ENCODE measurements around the gene SON.
"Not testable (repeated sequence)": the region's sequence is repeated elsewhere in the genome, so short reads cannot be mapped to it uniquely, and the experiment has no call there.

The SON gene

GRCh38 chr21:33549848-33550771 is 7.3 kb downstream of the SON start:
- no peak for DNase-seq

GRCh38 chr21:33550772-33551660 is 8.2 kb downstream of the SON start:
- no peak for DNase-seq

GRCh38 chr21:33551664-33552063 is 8.8 kb downstream of the SON start:
- no peak for DNase-seq

GRCh38 chr21:33552093-33552998 is 9.5 kb downstream of the SON start:
- no peak for DNase-seq

GRCh38 chr21:33552999-33553598 is 10.3 kb downstream of the SON start:
- DNase-seq = no peak

- DNase-seq = no peak
Measured at GRCh38 chr21:33554236-33554981, 11.6 kb downstream of the SON start.

- no peak for DNase-seq
Measured at GRCh38 chr21:33554982-33555344, 12.1 kb downstream of the SON start.

GRCh38 chr21:33557447-33557846 is 14.6 kb downstream of the SON start:
- DNase-seq = no peak

GRCh38 chr21:33558777-33559421 is 16.1 kb downstream of the SON start:
- DNase-seq = no peak

GRCh38 chr21:33559813-33560212 is 17.0 kb downstream of the SON start:
- no peak for DNase-seq

GRCh38 chr21:33560965-33561364 is 18.1 kb downstream of the SON start:
- no peak for DNase-seq

GRCh38 chr21:33561373-33561772 is 18.5 kb downstream of the SON start:
- no peak for DNase-seq

- DNase-seq = no peak
Measured at GRCh38 chr21:33562389-33562788, 19.6 kb downstream of the SON start.

GRCh38 chr21:33566514-33566913 is 23.7 kb downstream of the SON start:
- DNase-seq = no peak

GRCh38 chr21:33567914-33568313 is 25.1 kb downstream of the SON start:
- no peak for DNase-seq

GRCh38 chr21:33568448-33568847 is 25.6 kb downstream of the SON start:
- DNase-seq = no peak

- no peak for DNase-seq
Measured at GRCh38 chr21:33569991-33570390, 27.2 kb downstream of the SON start.

- no peak for DNase-seq
Measured at GRCh38 chr21:33572350-33572749, 29.5 kb downstream of the SON start.

- DNase-seq = not testable (repeated sequence)
Measured at GRCh38 chr21:33576741-33577141, 33.9 kb downstream of the SON start.

- no peak for DNase-seq
Measured at GRCh38 chr21:33578214-33578613, 35.4 kb downstream of the SON start.

- no peak for DNase-seq
Measured at GRCh38 chr21:33578959-33579542, 36.2 kb downstream of the SON start.

Data from SIG-M5 (cell line).